Natural killer cell (primary cell): ENCODE data around the gene DUSP10. TPM values are rescaled to one million over a fixed set of nuclear protein-coding genes. Genes with fewer than 3 reads are reported as not detected.
A peak's percentile ranks its signal among the peaks of the same experiment; 100 is the strongest.

Experiments
- ATAC-seq, 3 donors: fragments of 150-1000 bp in 2 of 3; fragments of 200-7000 bp in 1 of 3; cut with Tn5 transposase; 1 replicate in 1 of 3; 2 replicates in 2 of 3; pipeline ENCODE4 v1.10.0; 2021; ENCODE audit warnings: mild to moderate bottlenecking in 2 of 3, moderate library complexity in 2 of 3
- DNase-seq, 2 donors: peaks; one replicate each; pipeline versions ENCODE4 v3.0.0 to v3.0.0-alpha.2; 2013 to 2021; ENCODE audit warnings: mixed read lengths in 1 of 2
- H3K27ac ChIP-seq: one replicate; pipeline ENCODE4 v1.5.1; 2013; ENCODE audit warnings: mild to moderate bottlenecking, low read length
- H3K27me3 ChIP-seq: one replicate; pipeline ENCODE4 v1.6.1; 2013; ENCODE audit warnings: low read length; ENCODE audit not compliant: control insufficient read depth, insufficient read depth
- H3K36me3 ChIP-seq: one replicate; pipeline ENCODE4 v1.6.1; 2013; ENCODE audit warnings: low read length; ENCODE audit not compliant: control insufficient read depth, insufficient read depth
- H3K4me1 ChIP-seq: one replicate; pipeline ENCODE4 v1.6.1; 2013; ENCODE audit warnings: low read length; ENCODE audit not compliant: control insufficient read depth, insufficient read depth
- H3K4me3 ChIP-seq: one replicate; pipeline ENCODE4 v1.5.1; 2013; ENCODE audit warnings: low read length
- H3K9me3 ChIP-seq: one replicate; pipeline ENCODE4 v1.6.1; 2013; ENCODE audit warnings: low read length; ENCODE audit not compliant: control insufficient read depth, insufficient read depth
- H3K27ac Mint-ChIP-seq, 2 donors: one replicate each; pipeline ENCODE4 v1.8.0; 2022; ENCODE audit warnings: mild to moderate bottlenecking in 2 of 2, mixed read lengths in 2 of 2, moderate library complexity in 1 of 2
- H3K27me3 Mint-ChIP-seq, 2 donors: one replicate each; pipeline ENCODE4 v1.8.0; 2022; ENCODE audit warnings: low read depth in 2 of 2, mixed read lengths in 2 of 2
- H3K36me3 Mint-ChIP-seq: one replicate; pipeline ENCODE4 v1.8.0; 2022; ENCODE audit warnings: mixed read lengths
- H3K4me1 Mint-ChIP-seq, 2 donors: one replicate each; pipeline ENCODE4 v1.8.0; 2022; ENCODE audit warnings: mixed read lengths in 2 of 2
- H3K4me3 Mint-ChIP-seq: one replicate; pipeline ENCODE4 v1.8.0; 2022; ENCODE audit warnings: mild to moderate bottlenecking, moderate library complexity, mixed read lengths
- H3K9me3 Mint-ChIP-seq, 2 donors: one replicate each; pipeline ENCODE4 v1.8.0; 2022; ENCODE audit warnings: mixed read lengths in 2 of 2
- CTCF ChIP-seq: fragments of 200-600 bp; IDR thresholded peaks from one replicate; pipeline ENCODE4 v1.8.0; 2022; ENCODE audit warnings: antibody characterized with exemption
- WGBS: methylation state at CpG from one replicate; pipeline ENCODE4 v1.1.7; 2013; ENCODE audit warnings: missing lambda C conversion rate; ENCODE audit not compliant: insufficient coverage; 5-methylcytosine and 5-hydroxymethylcytosine counted together
- intact Hi-C: fragments of 100-400 bp; cut with micrococcal nuclease; formaldehyde crosslinking; loops from one replicate; pipeline ENCODE4 v1.14.2; 2022
- total RNA-seq, 4 donors: library from RNA; stranded (reverse); fragments of 120-200 nt in 1 of 4; gene quantifications; one replicate each; pipeline versions ENCODE4 v1.2.3 to v1.2.4, GENCODE V29; 2013 to 2022

The DUSP10 gene
- total RNA-seq, 3 donors from 2014 or later (not counting 1 experiment from before 2014, with no cell fraction given): 109 to 231 (median 210) TPM

- H3K4me1 Mint-ChIP-seq: peaks cover 34 to 36% of the 10 kb centered on the region in 2 donors
- peaks cover 23% of the 10 kb centered on the region for H3K36me3 ChIP-seq
These were observed 5.2 kb downstream of the DUSP10 start for GRCh38 chr1:221736714-221737113.

DNA sequence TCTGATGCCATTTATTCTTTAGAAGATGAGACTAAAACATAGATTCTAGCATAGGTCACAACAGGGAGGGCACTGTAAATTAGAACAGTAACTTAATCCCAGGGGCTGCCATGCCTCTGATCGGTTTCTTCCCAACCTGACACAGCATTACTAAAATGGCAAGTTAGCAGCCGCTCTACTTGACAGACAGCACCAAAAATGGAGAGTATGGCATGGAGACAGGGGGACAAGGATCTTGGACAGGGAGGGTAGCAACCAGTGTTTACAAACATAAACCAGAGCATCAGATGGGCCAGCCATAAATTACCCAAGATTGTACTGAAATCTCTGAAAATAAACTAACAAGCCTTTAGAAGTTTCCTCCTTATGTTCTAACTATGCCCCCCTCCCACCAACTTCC is 5.9 kb downstream of the DUSP10 start:
- 100% methylated on average over 2 of the region's 2 CpGs for WGBS
- no peak for ATAC-seq
- DNase-seq: no peak
- Mint-ChIP-seq H3K4me1 (peaks cover 34 to 37% of the 10 kb centered on the region in 2 donors), H3K9me3 (no peaks in the 10 kb centered on the region), H3K27ac (peak overlapping the region; percentile 59 to 75), H3K27me3 (no peaks in the 10 kb centered on the region), H3K4me3 (peak overlapping the region; percentile 54), H3K36me3 (peaks cover 29% of the 10 kb centered on the region)
- intact Hi-C loops: loop anchor here (10.0 kb wide), 1 partner anchor 81 kb away; no protein-coding TSS in a partner anchor
- H3K36me3 ChIP-seq: peaks cover 23% of the 10 kb centered on the region
- peaks cover 46% of the 10 kb centered on the region for H3K4me1 ChIP-seq
- no peak overlapping the region for H3K27ac ChIP-seq
- H3K4me3 ChIP-seq: no peak overlapping the region
- no peaks in the 10 kb centered on the region for H3K9me3 ChIP-seq
- H3K27me3 ChIP-seq: no peaks in the 10 kb centered on the region
- TF ChIP-seq CTCF: no peak

More at GRCh38 chr1:221736714-221737113, 5.2 kb downstream of the DUSP10 start:
- WGBS: 95% methylated on average over 8 of the region's 8 CpGs
- Mint-ChIP-seq H3K4me3 (peak overlapping the region; percentile 74), H3K27ac (peak overlapping the region; percentile 59 to 75), H3K27me3 (no peaks in the 10 kb centered on the region), H3K9me3 (no peaks in the 10 kb centered on the region), H3K36me3 (peaks cover 29% of the 10 kb centered on the region)
- Histone ChIP-seq H3K4me1 (peaks cover 46% of the 10 kb centered on the region), H3K4me3 (no peak overlapping the region), H3K27ac (no peak overlapping the region), H3K27me3 (no peaks in the 10 kb centered on the region), H3K9me3 (no peaks in the 10 kb centered on the region)
- no peak for DNase-seq
- no peak for TF ChIP-seq CTCF
- intact Hi-C loops: loop anchor here (10.0 kb wide), 1 partner anchor 82 kb away; no protein-coding TSS in a partner anchor
- no peak for ATAC-seq

DNA sequence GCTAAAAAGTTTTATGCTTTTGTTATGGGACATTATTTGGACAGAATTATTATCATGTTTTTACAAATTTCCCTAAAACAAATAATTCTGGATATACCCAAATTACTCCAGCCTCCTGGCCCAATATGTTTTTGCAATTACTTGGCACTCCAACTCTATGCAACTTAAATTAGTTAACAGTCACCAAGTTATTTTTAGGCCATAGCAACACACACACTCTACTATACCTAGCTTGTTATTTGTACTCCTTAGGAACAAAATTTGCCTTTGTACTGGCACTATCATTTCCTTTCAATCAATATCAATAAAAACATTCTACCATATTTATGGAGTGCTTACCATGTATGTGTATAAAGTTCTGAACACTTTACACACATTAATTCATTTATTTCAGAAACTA is 7.7 kb downstream of the DUSP10 start:
- Mint-ChIP-seq H3K9me3 (no peaks in the 10 kb centered on the region), H3K27ac (peak overlapping the region; percentile 59 to 75), H3K27me3 (no peaks in the 10 kb centered on the region), H3K36me3 (peaks cover 27% of the 10 kb centered on the region), H3K4me3 (peak overlapping the region; percentile 61), H3K4me1 (peaks cover 41 to 49% of the 10 kb centered on the region in 2 donors)
- ATAC-seq (no peak), DNase-seq (no peak)
- Histone ChIP-seq H3K27ac (no peak overlapping the region), H3K36me3 (peaks cover 26% of the 10 kb centered on the region), H3K27me3 (no peaks in the 10 kb centered on the region), H3K4me3 (no peak overlapping the region), H3K4me1 (peaks cover 34% of the 10 kb centered on the region), H3K9me3 (no peaks in the 10 kb centered on the region)
- intact Hi-C loops: loop anchor here (10.0 kb wide), 1 partner anchor 79 kb away; no protein-coding TSS in a partner anchor
- no peak for TF ChIP-seq CTCF

- no peaks in the 10 kb centered on the region for H3K27me3 Mint-ChIP-seq
- DNase-seq: no peak
- no peaks in the 10 kb centered on the region for H3K9me3 Mint-ChIP-seq
- peaks cover 6% of the 10 kb centered on the region for H3K36me3 Mint-ChIP-seq
- no peak for TF ChIP-seq CTCF
- H3K4me1 Mint-ChIP-seq: peaks cover 61 to 70% of the 10 kb centered on the region in 2 donors
- Histone ChIP-seq H3K9me3 (no peaks in the 10 kb centered on the region), H3K27me3 (no peaks in the 10 kb centered on the region), H3K27ac (no peak overlapping the region), H3K36me3 (peaks cover 7% of the 10 kb centered on the region), H3K4me3 (no peak overlapping the region), H3K4me1 (peaks cover 26% of the 10 kb centered on the region)
- H3K4me3 Mint-ChIP-seq: peak overlapping the region; percentile 61
- intact Hi-C loops: loop anchor here (10.0 kb wide), 1 partner anchor 77 kb away; no protein-coding TSS in a partner anchor
- H3K27ac Mint-ChIP-seq: peak overlapping the region in 1 of 2 donors; percentile 75
- ATAC-seq: peak in 1 of 3 donors; percentile 19
These were observed 9.8 kb downstream of the DUSP10 start for GRCh38 chr1:221732052-221732451.
